Measurements from ENCODE around the gene WDR73.
"Not testable (repeated sequence)": the region's sequence is repeated elsewhere in the genome, so short reads cannot be mapped to it uniquely, and the experiment has no call there.

Gene WDR73

GRCh38 chr15:84690342-84690741, 36.3 kb upstream of the WDR73 start:
- DNase-seq (ENCODE audit: low read depth), result no peak
- TF ChIP-seq CTCF (conservative IDR thresholded peaks at IDR 0.05; ENCODE audit: control insufficient read depth, insufficient read depth, low read depth, low read length), result no peak
- H3K4me3 ChIP-seq (ENCODE audit: control insufficient read depth, low read depth, low read length), result no peak overlapping the region

- DNase-seq (ENCODE audit: low read depth), result no peak
- no peak for TF ChIP-seq CTCF (conservative IDR thresholded peaks at IDR 0.05; ENCODE audit: control insufficient read depth, insufficient read depth, low read depth, low read length)
- no peak overlapping the region for H3K4me3 ChIP-seq (ENCODE audit: control insufficient read depth, low read depth, low read length)
Observed at GRCh38 chr15:84689858-84690257, 35.8 kb upstream of the WDR73 start.

- not testable (repeated sequence) for DNase-seq (ENCODE audit: low read depth)
Observed at GRCh38 chr15:84686446-84686845, 32.4 kb upstream of the WDR73 start.

GRCh38 chr15:84685304-84685703, 31.2 kb upstream of the WDR73 start:
- no peak for TF ChIP-seq CTCF (conservative IDR thresholded peaks at IDR 0.05; ENCODE audit: control insufficient read depth, insufficient read depth, low read depth, low read length)
- DNase-seq (ENCODE audit: low read depth), result peak; percentile 95
- H3K4me3 ChIP-seq (ENCODE audit: control insufficient read depth, low read depth, low read length), result no peak overlapping the region

More at GRCh38 chr15:84686446-84686845, 32.4 kb upstream of the WDR73 start:
- H3K4me3 ChIP-seq (ENCODE audit: control insufficient read depth, low read depth, low read length), result not testable (repeated sequence)

- peak; percentile 84 for DNase-seq (ENCODE audit: low read depth)
- no peak for TF ChIP-seq CTCF (conservative IDR thresholded peaks at IDR 0.05; ENCODE audit: control insufficient read depth, insufficient read depth, low read depth, low read length)
- H3K4me3 ChIP-seq (ENCODE audit: control insufficient read depth, low read depth, low read length), result no peak overlapping the region
Observed at GRCh38 chr15:84684092-84684491, 30.0 kb upstream of the WDR73 start.

- no peak overlapping the region for H3K4me3 ChIP-seq (ENCODE audit: control insufficient read depth, low read depth, low read length)
- TF ChIP-seq CTCF (conservative IDR thresholded peaks at IDR 0.05; ENCODE audit: control insufficient read depth, insufficient read depth, low read depth, low read length), result no peak
- peak; percentile 78 for DNase-seq (ENCODE audit: low read depth)
Observed at GRCh38 chr15:84681831-84682230, 27.7 kb upstream of the WDR73 start.

- DNase-seq (ENCODE audit: low read depth), result peak; percentile 86
- no peak for TF ChIP-seq CTCF (conservative IDR thresholded peaks at IDR 0.05; ENCODE audit: control insufficient read depth, insufficient read depth, low read depth, low read length)
- no peak overlapping the region for H3K4me3 ChIP-seq (ENCODE audit: control insufficient read depth, low read depth, low read length)
Observed at GRCh38 chr15:84671211-84671610, 17.1 kb upstream of the WDR73 start.

Data from fibroblast of mammary gland (primary cell).